Uterus (tissue), 2 donors: ENCODE measurements around the gene ACIN1.

Source experiments
- POLR2A ChIP-seq, 2 donors: fragments of 450-650 bp; IDR thresholded peaks; one replicate each; pipeline ENCODE4 v1.6.1; 2016; ENCODE audit warnings: antibody characterized with exemption in 2 of 2, mild to moderate bottlenecking in 1 of 2, moderate library complexity in 1 of 2
- TF ChIP-seq, protein P1 (sequence below), 4 experiments: fragments of 200-600 bp in 2 of 4; fragments of 450-650 bp in 2 of 4; sonication (generic) in 2 of 4; IDR thresholded peaks; one replicate each; pipeline ENCODE4 v1.5.1; 2016 to 2019; ENCODE audit warnings: antibody characterized with exemption in 4 of 4, mild to moderate bottlenecking in 2 of 4, moderate library complexity in 1 of 4

DNA sequence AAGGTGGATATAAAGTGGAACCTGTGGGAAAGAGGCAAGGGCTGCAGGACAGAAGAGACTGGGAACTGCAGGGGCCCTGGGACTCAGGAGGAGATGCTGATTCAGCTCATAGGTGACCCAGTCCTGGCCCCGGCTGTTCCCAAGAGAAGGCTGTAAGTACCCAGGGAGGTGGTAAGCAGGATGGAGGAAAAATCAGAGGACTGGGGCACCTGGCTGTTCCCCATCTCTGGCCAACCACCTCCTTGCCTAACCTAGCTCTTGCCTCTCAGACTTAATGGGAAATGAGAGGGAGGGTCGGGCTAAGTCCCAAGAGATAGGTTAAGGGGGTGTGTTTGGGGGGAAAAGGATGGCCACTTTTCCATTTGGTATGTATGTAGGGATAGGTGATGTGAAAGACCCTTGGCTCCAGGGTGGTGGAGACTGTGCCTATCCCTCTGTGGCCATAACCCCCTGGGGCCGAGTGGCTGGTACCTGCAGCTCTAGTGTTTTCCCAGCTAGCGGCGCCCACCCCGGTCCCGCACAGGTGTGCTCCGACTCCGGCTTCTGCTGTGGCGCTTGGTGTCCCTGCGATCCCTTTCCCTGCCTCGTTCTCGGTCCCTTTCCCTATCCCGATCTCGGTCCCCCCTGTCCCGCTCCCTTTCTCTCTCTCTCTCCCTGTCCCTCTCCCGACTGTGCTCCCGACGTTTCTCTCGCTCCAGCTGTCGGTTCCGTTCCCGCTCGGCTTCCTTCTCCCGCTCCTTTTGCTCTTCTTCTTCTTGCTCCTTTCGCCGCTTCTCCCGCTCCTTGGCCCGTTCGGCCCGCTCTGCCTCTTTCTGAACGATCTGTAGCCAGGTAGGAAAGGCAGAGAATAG, 36.1 kb downstream of the ACIN1 start:
- TF ChIP-seq, protein P1, sequence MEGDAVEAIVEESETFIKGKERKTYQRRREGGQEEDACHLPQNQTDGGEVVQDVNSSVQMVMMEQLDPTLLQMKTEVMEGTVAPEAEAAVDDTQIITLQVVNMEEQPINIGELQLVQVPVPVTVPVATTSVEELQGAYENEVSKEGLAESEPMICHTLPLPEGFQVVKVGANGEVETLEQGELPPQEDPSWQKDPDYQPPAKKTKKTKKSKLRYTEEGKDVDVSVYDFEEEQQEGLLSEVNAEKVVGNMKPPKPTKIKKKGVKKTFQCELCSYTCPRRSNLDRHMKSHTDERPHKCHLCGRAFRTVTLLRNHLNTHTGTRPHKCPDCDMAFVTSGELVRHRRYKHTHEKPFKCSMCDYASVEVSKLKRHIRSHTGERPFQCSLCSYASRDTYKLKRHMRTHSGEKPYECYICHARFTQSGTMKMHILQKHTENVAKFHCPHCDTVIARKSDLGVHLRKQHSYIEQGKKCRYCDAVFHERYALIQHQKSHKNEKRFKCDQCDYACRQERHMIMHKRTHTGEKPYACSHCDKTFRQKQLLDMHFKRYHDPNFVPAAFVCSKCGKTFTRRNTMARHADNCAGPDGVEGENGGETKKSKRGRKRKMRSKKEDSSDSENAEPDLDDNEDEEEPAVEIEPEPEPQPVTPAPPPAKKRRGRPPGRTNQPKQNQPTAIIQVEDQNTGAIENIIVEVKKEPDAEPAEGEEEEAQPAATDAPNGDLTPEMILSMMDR (IDR thresholded peaks at IDR 0.05), result no peak
- no peak for TF ChIP-seq POLR2A (IDR thresholded peaks at IDR 0.05)
